Endometrial microvascular endothelial cells (primary cell): ENCODE measurements around the gene CDH4. TPM values are rescaled to one million over a fixed set of nuclear protein-coding genes. Genes with fewer than 3 reads are reported as not detected.
"Not testable (repeated sequence)": the region's sequence is repeated elsewhere in the genome, so short reads cannot be mapped to it uniquely, and the experiment has no call there.

Experiments
- in situ Hi-C: cut with HindIII; loops from 2 replicates; pipeline ENCODE4 v1.10.0; 2017; ENCODE audit warnings: low sequenced_read_pairs, low pct_unique_long_range_greater_than_20kb; ENCODE audit errors: inconsistent ontology term
- total RNA-seq: library from RNA; depleted of rRNA; stranded (reverse); fragments of >200 nt; gene quantifications from one replicate; pipeline ENCODE4 v1.2.3, GENCODE V29; 2015; ENCODE audit errors: inconsistent ontology term

Gene CDH4
- total RNA-seq, 1 donor from 2014 or later, result 31.2 TPM

DNA sequence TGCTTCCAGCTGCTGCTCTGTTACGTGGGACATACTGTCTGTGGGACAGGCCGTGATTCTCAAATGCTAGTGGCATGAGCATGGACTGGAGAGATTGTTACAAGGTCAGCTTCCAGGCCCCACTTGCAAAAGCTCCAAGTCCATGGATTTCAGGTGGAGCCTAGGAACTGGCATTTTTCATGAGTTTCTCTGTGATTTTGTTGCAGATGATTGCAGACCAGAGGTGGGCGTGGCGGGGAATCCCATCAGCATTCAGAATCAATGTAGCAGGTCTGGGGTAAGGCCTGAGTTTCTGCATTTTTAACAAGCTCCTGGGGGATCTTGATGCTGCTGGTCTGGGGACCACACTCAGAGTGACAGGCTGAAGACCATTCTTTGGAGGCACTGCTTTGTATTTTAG lies 2.4 kb upstream of the CDH4 start:
- in situ Hi-C loops, result no loop called here

GRCh38 chr20:61252601-61253263 lies 671 bp downstream of the CDH4 start:
- in situ Hi-C loops, result no loop called here

GRCh38 chr20:61253264-61253639 lies 1.2 kb downstream of the CDH4 start:
- in situ Hi-C loops, result no loop called here

- in situ Hi-C loops, result no loop called here
These were observed 1.8 kb downstream of the CDH4 start for GRCh38 chr20:61253640-61254511.

DNA sequence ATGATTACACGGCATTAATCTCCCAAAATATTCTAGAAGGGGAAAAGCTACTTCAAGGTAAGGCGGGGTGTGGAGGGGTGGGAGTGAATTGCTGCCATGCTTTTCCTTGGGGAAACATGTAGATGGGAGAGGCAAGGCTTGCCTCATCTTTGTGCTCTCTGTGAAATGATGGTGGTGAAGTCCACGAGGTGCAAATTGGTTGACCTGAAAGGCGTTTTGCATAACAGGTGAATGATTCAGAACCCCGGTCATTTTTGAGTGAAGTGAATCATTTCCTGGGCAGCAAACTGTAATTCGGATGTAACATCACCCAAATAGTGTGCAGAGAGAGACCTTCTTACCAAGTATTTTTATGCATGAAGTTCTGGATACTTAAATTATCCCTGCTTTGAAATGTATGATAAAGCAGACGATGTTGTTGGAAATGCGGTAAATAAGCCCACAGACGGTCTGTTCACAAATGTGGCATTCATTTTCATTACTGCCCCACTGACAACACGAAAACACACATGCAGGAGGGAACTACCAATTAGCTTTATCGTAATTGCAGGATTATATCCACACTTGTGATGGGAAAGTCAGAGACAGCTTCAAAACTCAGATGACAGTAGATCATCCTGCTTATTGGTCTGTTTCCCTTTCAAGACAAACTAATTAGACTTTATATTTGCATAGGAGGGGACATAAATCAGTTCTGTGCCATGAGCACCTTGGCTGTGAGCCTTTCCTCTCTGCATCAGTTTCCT lies 3.0 kb downstream of the CDH4 start:
- in situ Hi-C loops, result no loop called here

DNA sequence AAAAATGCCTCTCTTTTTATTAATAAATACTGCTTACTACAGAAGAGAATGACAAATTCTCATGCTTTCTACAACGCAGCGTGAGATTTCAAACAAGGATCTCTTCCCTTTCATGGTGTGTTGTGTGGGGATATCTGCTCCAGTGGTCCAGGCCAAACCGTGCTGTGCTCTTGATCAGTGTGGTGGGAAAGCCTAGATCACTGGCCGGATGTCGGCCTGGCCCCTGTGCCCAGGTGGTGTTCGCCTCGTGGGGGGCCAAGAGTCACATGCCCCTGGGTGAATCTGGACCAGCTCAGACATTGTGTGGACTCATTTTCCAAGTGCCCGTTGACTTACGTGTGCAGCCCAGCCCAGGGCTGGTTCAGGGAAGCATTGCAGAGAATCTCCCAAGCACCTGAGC lies 4.3 kb downstream of the CDH4 start:
- in situ Hi-C loops, result no loop called here

GRCh38 chr20:61256824-61257223 lies 4.8 kb downstream of the CDH4 start:
- in situ Hi-C loops, result no loop called here

DNA sequence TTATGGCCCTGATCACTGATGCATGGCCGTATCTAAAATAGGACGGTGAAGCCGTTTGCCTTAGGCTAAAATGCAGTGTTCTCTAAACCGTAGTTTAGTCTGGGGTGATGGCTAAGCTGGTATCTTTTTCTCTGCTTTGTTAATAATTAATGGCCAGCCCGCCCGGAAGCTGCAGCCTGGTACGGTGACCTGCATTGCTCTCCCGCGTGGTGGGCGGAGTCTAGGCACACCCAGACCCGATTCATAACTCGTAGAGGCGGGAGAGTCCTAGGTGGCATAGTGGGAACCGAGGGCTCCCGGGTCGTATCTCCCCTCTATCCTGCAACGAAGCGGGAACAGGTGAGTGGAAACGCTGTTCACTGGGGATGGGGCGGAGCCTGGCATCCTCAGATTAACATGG lies 5.5 kb downstream of the CDH4 start:
- in situ Hi-C loops, result no loop called here

GRCh38 chr20:61259741-61260140 lies 7.7 kb downstream of the CDH4 start:
- in situ Hi-C loops, result no loop called here

GRCh38 chr20:61260905-61261304 lies 8.8 kb downstream of the CDH4 start:
- in situ Hi-C loops, result no loop called here

GRCh38 chr20:61262036-61262435 lies 10.0 kb downstream of the CDH4 start:
- in situ Hi-C loops, result no loop called here

GRCh38 chr20:61262514-61262913 lies 10.5 kb downstream of the CDH4 start:
- in situ Hi-C loops, result no loop called here

DNA sequence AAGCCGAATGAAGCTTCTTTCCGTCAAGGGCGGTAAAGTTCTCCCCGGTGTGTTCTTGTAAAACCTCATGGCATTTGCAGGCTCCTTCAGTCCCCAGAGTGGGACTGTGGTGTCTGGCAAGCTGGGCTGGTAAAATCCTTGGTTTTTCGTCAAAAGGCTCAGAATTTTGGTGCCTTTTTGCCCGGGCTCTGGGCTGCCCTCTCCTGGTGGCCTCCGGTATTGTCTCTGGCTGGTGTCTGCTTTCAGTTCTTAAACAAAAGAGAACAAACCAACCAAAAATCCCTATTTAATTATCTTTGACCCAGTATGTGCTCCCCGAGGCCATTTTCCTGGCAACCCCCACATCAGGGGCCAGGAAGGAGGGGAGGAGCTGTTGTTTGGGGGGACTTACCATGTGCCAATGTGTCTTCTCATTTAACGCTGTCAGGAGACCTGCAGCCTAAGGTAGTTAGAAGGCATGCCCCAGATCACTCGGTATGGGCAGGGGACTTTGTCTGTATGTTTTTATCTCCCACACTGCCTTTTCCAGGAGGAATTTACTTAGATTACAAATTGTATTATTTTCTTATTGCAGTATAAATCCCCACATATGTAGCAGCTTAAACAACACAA lies 11.1 kb downstream of the CDH4 start:
- in situ Hi-C loops, result no loop called here

DNA sequence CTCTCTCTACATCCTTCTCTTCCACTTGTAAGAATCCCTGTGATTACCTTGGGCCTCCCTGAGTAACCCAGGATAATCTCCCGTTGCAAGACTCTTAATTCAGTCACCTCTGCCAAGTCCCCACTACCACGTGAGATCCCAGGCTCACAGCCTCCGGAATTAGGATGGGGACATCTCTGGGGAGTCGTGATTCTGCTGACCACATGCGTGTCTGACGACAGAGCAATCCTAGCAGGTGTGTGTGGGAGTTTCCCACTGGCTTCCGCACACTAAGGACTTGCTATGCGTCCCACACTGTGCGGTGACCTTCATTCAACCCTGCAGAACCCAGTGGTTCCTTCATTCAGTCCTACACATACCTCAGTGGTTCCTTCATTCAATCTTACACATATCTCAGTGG lies 11.9 kb downstream of the CDH4 start:
- in situ Hi-C loops, result no loop called here

- in situ Hi-C loops, result no loop called here
These were observed 15.2 kb downstream of the CDH4 start for GRCh38 chr20:61267241-61267640.

- in situ Hi-C loops, result no loop called here
These were observed 16.0 kb downstream of the CDH4 start for GRCh38 chr20:61268024-61268423.

DNA sequence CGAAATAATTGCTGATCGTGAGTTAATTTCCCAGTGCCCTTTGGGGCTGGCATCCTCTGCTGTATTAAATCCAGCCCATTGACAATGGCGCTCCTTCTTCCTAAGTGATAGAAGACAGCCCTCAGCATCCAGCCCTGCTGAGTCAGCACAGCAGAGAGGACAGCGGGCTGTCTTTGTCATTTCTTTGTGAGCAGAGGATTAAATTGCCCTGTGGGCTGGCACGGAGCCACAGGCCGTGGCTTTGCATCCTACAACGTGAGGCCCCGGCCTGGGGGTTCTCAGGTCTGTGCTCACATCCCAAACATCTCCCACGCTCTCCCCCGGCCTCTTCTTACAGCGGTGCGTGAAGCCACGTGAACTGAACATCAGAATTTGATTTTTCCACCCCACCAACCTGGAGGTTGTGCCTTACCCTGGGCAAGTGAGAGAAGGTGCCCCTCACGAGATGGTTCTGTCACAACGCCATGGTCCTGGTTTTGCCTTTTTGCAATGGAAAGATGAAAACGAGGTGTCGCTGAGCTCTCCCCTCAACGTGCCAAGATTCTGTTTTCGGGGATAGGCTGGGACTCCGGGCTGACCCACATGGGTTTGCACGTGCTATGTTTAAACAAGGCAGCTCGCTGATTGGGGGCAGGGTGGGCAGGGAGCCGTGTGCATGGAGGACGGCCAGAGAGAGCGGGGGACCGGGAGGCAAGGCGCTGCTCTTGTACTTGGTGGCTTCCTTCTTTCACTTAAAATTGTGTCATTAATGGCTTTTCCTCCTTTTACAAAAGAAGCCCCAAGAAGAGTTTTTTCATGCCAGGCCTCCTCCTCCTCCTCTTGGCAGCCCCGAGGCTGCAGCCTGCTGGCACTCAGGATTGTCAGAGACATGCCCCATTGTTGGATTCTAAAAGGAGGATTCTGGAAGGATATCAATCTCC lies 19.5 kb downstream of the CDH4 start:
- in situ Hi-C loops, result no loop called here

- in situ Hi-C loops, result not testable (repeated sequence)
These were observed 21.0 kb downstream of the CDH4 start for GRCh38 chr20:61273024-61273423.
